ENCODE measurements around the gene CARD11. TPM values are rescaled to one million over a fixed set of nuclear protein-coding genes. Genes with fewer than 3 reads are reported as not detected.

The CARD11 gene
- polyA plus RNA-seq, 1 donor from 2014 or later = not detected

- H3K9me2 ChIP-seq (ENCODE audit: insufficient read depth, low read length) = no peaks in the 10 kb centered on the region
- H3K27me3 ChIP-seq (ENCODE audit: insufficient read depth, low read depth, low read length) = no peaks in the 10 kb centered on the region
- no peak overlapping the region for H3K4me3 ChIP-seq (ENCODE audit: low read length)
- no peaks in the 10 kb centered on the region for H3K36me3 ChIP-seq (ENCODE audit: insufficient read depth, low read length)
- no peak overlapping the region for H3K4me2 ChIP-seq (ENCODE audit: low read length)
- no peaks in the 10 kb centered on the region for H3F3A ChIP-seq (ENCODE audit: insufficient read depth, low read length, poor library complexity, severe bottlenecking)
- no peaks in the 10 kb centered on the region for H3K79me2 ChIP-seq (replicated peaks; ENCODE audit: insufficient read depth, low read length)
- no peak overlapping the region for H2AFZ ChIP-seq (ENCODE audit: low read depth, low read length)
- H3K9ac ChIP-seq (ENCODE audit: low read length) = no peak overlapping the region
- H4K20me1 ChIP-seq (ENCODE audit: insufficient read depth) = no peaks in the 10 kb centered on the region
- TF ChIP-seq EZH2 (IDR thresholded peaks at IDR 0.05; ENCODE audit: borderline replicate concordance, insufficient read depth, low read length, poor library complexity, severe bottlenecking) = no peak
- no peak for TF ChIP-seq CTCF (IDR thresholded peaks at IDR 0.05; ENCODE audit: poor library complexity, severe bottlenecking)
- no peak for TF ChIP-seq REST (IDR thresholded peaks at IDR 0.05; ENCODE audit: borderline replicate concordance)
- TF ChIP-seq TAF1 (IDR thresholded peaks at IDR 0.05; ENCODE audit: low read depth) = no peak
- no peak for TF ChIP-seq SMC3 (conservative IDR thresholded peaks at IDR 0.05; ENCODE audit: poor library complexity)
- no peak for TF ChIP-seq EP300 (conservative IDR thresholded peaks at IDR 0.05; ENCODE audit: poor library complexity, severe bottlenecking)
- no peak for TF ChIP-seq MXI1 (conservative IDR thresholded peaks at IDR 0.05; ENCODE audit: poor library complexity, severe bottlenecking)
- TF ChIP-seq POLR2AphosphoS5 (IDR thresholded peaks at IDR 0.05) = no peak
- no peak for TF ChIP-seq RAD21 (conservative IDR thresholded peaks at IDR 0.05)
- H3K27ac ChIP-seq (ENCODE audit: low read length) = no peak overlapping the region
- peaks cover 7% of the 10 kb centered on the region for H3K9me3 ChIP-seq (ENCODE audit: low read length)
Observed at GRCh38 chr7:2952316-2952715, 91.4 kb downstream of the CARD11 start.

- TF ChIP-seq EP300 (conservative IDR thresholded peaks at IDR 0.05; ENCODE audit: poor library complexity, severe bottlenecking) (no peak), TAF1 (IDR thresholded peaks at IDR 0.05; ENCODE audit: low read depth) (no peak), SMC3 (conservative IDR thresholded peaks at IDR 0.05; ENCODE audit: poor library complexity) (no peak), EZH2 (IDR thresholded peaks at IDR 0.05; ENCODE audit: borderline replicate concordance, insufficient read depth, low read length, poor library complexity, severe bottlenecking) (no peak), POLR2AphosphoS5 (IDR thresholded peaks at IDR 0.05) (no peak), MXI1 (conservative IDR thresholded peaks at IDR 0.05; ENCODE audit: poor library complexity, severe bottlenecking) (no peak), RAD21 (conservative IDR thresholded peaks at IDR 0.05) (no peak), CTCF (IDR thresholded peaks at IDR 0.05; ENCODE audit: poor library complexity, severe bottlenecking) (no peak)
- Histone ChIP-seq H3K4me2 (ENCODE audit: low read length) (no peak overlapping the region), H3K79me2 (replicated peaks; ENCODE audit: insufficient read depth, low read length) (no peaks in the 10 kb centered on the region), H3K36me3 (ENCODE audit: insufficient read depth, low read length) (no peaks in the 10 kb centered on the region), H3K9me3 (ENCODE audit: low read length) (peaks cover 7% of the 10 kb centered on the region), H3K9me2 (ENCODE audit: insufficient read depth, low read length) (no peaks in the 10 kb centered on the region), H3K9ac (ENCODE audit: low read length) (no peak overlapping the region), H3K27me3 (ENCODE audit: insufficient read depth, low read depth, low read length) (no peaks in the 10 kb centered on the region), H4K20me1 (ENCODE audit: insufficient read depth) (no peaks in the 10 kb centered on the region), H3F3A (ENCODE audit: insufficient read depth, low read length, poor library complexity, severe bottlenecking) (no peaks in the 10 kb centered on the region), H3K27ac (ENCODE audit: low read length) (no peak overlapping the region), H2AFZ (ENCODE audit: low read depth, low read length) (no peak overlapping the region), H3K4me3 (ENCODE audit: low read length) (no peak overlapping the region)
Observed at GRCh38 chr7:2950578-2950977, 93.1 kb downstream of the CARD11 start.
